Measurements from ENCODE around the gene SERP2.

DNA sequence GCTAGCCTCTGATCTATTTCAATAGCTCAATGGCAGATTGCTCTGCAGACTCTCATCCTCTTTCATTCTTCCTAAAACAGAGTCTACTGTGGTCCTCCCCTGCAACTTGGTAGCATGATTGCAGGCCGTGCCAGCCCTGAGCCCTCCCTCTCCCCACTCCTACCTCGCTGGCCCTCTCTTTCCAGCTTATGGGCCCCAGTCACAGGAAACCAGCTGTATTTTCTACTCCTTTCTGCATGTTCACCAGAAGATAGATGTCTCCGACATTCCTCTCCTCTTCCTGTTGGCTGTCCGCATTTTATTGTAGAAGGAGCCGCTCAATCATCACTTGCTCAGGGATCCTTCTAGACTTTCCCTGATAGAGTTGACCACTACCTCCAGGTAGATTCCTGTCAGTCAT lies 50.2 kb downstream of the SERP2 start:
- no peak for TF ChIP-seq EZH2phosphoT487 (conservative IDR thresholded peaks at IDR 0.05; ENCODE audit: low read length)
- TF ChIP-seq, protein P1, sequence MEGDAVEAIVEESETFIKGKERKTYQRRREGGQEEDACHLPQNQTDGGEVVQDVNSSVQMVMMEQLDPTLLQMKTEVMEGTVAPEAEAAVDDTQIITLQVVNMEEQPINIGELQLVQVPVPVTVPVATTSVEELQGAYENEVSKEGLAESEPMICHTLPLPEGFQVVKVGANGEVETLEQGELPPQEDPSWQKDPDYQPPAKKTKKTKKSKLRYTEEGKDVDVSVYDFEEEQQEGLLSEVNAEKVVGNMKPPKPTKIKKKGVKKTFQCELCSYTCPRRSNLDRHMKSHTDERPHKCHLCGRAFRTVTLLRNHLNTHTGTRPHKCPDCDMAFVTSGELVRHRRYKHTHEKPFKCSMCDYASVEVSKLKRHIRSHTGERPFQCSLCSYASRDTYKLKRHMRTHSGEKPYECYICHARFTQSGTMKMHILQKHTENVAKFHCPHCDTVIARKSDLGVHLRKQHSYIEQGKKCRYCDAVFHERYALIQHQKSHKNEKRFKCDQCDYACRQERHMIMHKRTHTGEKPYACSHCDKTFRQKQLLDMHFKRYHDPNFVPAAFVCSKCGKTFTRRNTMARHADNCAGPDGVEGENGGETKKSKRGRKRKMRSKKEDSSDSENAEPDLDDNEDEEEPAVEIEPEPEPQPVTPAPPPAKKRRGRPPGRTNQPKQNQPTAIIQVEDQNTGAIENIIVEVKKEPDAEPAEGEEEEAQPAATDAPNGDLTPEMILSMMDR (IDR thresholded peaks at IDR 0.05; ENCODE audit: insufficient read depth, low read length, poor library complexity, severe bottlenecking), result no peak
